Measurements from ENCODE around the gene PSTPIP2. TPM values are rescaled to one million over a fixed set of nuclear protein-coding genes. Genes with fewer than 3 reads are reported as not detected.

Gene PSTPIP2
- total and polyA plus RNA-seq, 4 donors: 4.0 to 14.7 (median 8.6) TPM

- Histone ChIP-seq H3K27ac (ENCODE audit: low read depth in 1 of 2, low read length in 2 of 2) (peak overlapping the region; percentile 35 to 58), H3K4me3 (ENCODE audit: low read depth in 1 of 3, low read length in 3 of 3) (peak overlapping the region; percentile 64 to 92 (median 88)), H3K36me3 (ENCODE audit: control insufficient read depth in 4 of 4, insufficient read depth in 3 of 4, low read depth in 1 of 4, low read length in 3 of 4) (no peaks in the 10 kb centered on the region), H3K4me1 (ENCODE audit: control insufficient read depth in 4 of 4, insufficient read depth in 4 of 4, low read length in 3 of 4) (peaks cover 8 to 35% (median 24%) of the 10 kb centered on the region in 4 donors), H3K27me3 (ENCODE audit: control insufficient read depth in 4 of 4, insufficient read depth in 4 of 4, low read length in 3 of 4) (no peaks in the 10 kb centered on the region), H3K9me3 (ENCODE audit: control insufficient read depth in 4 of 4, low read length in 3 of 4) (no peaks in the 10 kb centered on the region), H3K9ac (ENCODE audit: low read depth in 1 of 2, low read length in 2 of 2) (peak overlapping the region in 1 of 2 donors; percentile 87)
- WGBS: 38% methylated on average over 13 of the region's 13 CpGs
- DNase-seq (ENCODE audit: low spot score): no peak
- TF ChIP-seq HNF4G (IDR thresholded peaks at IDR 0.05) (no peak), EGR1 (IDR thresholded peaks at IDR 0.05; ENCODE audit: low read depth in 2 of 2) (no peak), RXRA (IDR thresholded peaks at IDR 0.05) (no peak), TAF1 (conservative IDR thresholded peaks at IDR 0.05) (no peak), RAD21 (IDR thresholded peaks at IDR 0.05) (no peak), FOXA1 (IDR thresholded peaks at IDR 0.05) (no peak), MAX (IDR thresholded peaks at IDR 0.05) (no peak), YY1 (IDR thresholded peaks at IDR 0.05) (no peak)
- TF ChIP-seq, protein P1, sequence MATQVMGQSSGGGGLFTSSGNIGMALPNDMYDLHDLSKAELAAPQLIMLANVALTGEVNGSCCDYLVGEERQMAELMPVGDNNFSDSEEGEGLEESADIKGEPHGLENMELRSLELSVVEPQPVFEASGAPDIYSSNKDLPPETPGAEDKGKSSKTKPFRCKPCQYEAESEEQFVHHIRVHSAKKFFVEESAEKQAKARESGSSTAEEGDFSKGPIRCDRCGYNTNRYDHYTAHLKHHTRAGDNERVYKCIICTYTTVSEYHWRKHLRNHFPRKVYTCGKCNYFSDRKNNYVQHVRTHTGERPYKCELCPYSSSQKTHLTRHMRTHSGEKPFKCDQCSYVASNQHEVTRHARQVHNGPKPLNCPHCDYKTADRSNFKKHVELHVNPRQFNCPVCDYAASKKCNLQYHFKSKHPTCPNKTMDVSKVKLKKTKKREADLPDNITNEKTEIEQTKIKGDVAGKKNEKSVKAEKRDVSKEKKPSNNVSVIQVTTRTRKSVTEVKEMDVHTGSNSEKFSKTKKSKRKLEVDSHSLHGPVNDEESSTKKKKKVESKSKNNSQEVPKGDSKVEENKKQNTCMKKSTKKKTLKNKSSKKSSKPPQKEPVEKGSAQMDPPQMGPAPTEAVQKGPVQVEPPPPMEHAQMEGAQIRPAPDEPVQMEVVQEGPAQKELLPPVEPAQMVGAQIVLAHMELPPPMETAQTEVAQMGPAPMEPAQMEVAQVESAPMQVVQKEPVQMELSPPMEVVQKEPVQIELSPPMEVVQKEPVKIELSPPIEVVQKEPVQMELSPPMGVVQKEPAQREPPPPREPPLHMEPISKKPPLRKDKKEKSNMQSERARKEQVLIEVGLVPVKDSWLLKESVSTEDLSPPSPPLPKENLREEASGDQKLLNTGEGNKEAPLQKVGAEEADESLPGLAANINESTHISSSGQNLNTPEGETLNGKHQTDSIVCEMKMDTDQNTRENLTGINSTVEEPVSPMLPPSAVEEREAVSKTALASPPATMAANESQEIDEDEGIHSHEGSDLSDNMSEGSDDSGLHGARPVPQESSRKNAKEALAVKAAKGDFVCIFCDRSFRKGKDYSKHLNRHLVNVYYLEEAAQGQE (IDR thresholded peaks at IDR 0.05): no peak
Measured at GRCh38 chr18:46070815-46071652, 1.0 kb downstream of the PSTPIP2 start.

GRCh38 chr18:46070232-46070631 is 1.8 kb downstream of the PSTPIP2 start:
- Histone ChIP-seq H3K27ac (ENCODE audit: low read depth in 1 of 2, low read length in 2 of 2) (no peak overlapping the region), H3K36me3 (ENCODE audit: control insufficient read depth in 4 of 4, insufficient read depth in 3 of 4, low read depth in 1 of 4, low read length in 3 of 4) (no peaks in the 10 kb centered on the region), H3K9me3 (ENCODE audit: control insufficient read depth in 4 of 4, low read length in 3 of 4) (no peaks in the 10 kb centered on the region), H3K4me1 (ENCODE audit: control insufficient read depth in 4 of 4, insufficient read depth in 4 of 4, low read length in 3 of 4) (peaks cover 8 to 35% (median 24%) of the 10 kb centered on the region in 4 donors), H3K4me3 (ENCODE audit: low read depth in 1 of 3, low read length in 3 of 3) (no peak overlapping the region), H3K27me3 (ENCODE audit: control insufficient read depth in 4 of 4, insufficient read depth in 4 of 4, low read length in 3 of 4) (no peaks in the 10 kb centered on the region), H3K9ac (ENCODE audit: low read depth in 1 of 2, low read length in 2 of 2) (no peak overlapping the region)
- no peak for TF ChIP-seq TAF1 (conservative IDR thresholded peaks at IDR 0.05)
- TF ChIP-seq RXRA (IDR thresholded peaks at IDR 0.05): no peak
- TF ChIP-seq, protein P1 (IDR thresholded peaks at IDR 0.05): no peak
- TF ChIP-seq HNF4A (conservative IDR thresholded peaks at IDR 0.05): no peak
- TF ChIP-seq MAX (IDR thresholded peaks at IDR 0.05): no peak
- no peak for TF ChIP-seq YY1 (IDR thresholded peaks at IDR 0.05)
- TF ChIP-seq, protein P2, sequence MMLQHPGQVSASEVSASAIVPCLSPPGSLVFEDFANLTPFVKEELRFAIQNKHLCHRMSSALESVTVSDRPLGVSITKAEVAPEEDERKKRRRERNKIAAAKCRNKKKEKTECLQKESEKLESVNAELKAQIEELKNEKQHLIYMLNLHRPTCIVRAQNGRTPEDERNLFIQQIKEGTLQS (IDR thresholded peaks at IDR 0.05): no peak
- TF ChIP-seq FOXA2 (IDR thresholded peaks at IDR 0.05): no peak
- TF ChIP-seq GABPA (IDR thresholded peaks at IDR 0.05 in 1 of 2, conservative IDR thresholded peaks at IDR 0.05 in 1 of 2): no peak
- no peak for TF ChIP-seq ZBTB33 (IDR thresholded peaks at IDR 0.05)
- TF ChIP-seq SP1 (IDR thresholded peaks at IDR 0.05): no peak
- TF ChIP-seq EGR1 (IDR thresholded peaks at IDR 0.05; ENCODE audit: low read depth in 2 of 2): no peak
- TF ChIP-seq RAD21 (IDR thresholded peaks at IDR 0.05): no peak
- TF ChIP-seq FOXA1 (IDR thresholded peaks at IDR 0.05): no peak
- no peak for TF ChIP-seq NR2F2 (IDR thresholded peaks at IDR 0.05)
- TF ChIP-seq, protein P3, sequence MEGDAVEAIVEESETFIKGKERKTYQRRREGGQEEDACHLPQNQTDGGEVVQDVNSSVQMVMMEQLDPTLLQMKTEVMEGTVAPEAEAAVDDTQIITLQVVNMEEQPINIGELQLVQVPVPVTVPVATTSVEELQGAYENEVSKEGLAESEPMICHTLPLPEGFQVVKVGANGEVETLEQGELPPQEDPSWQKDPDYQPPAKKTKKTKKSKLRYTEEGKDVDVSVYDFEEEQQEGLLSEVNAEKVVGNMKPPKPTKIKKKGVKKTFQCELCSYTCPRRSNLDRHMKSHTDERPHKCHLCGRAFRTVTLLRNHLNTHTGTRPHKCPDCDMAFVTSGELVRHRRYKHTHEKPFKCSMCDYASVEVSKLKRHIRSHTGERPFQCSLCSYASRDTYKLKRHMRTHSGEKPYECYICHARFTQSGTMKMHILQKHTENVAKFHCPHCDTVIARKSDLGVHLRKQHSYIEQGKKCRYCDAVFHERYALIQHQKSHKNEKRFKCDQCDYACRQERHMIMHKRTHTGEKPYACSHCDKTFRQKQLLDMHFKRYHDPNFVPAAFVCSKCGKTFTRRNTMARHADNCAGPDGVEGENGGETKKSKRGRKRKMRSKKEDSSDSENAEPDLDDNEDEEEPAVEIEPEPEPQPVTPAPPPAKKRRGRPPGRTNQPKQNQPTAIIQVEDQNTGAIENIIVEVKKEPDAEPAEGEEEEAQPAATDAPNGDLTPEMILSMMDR (IDR thresholded peaks at IDR 0.05; ENCODE audit: low read depth, low read length, missing input control): no peak
- TF ChIP-seq HNF4G (IDR thresholded peaks at IDR 0.05): no peak
- TF ChIP-seq JUND (IDR thresholded peaks at IDR 0.05): no peak
- 72% methylated on average over 6 of the region's 6 CpGs for WGBS
- no peak for DNase-seq (ENCODE audit: low spot score)
